DMS53 treated with DMSO at 0.1 percent for 48 hours (cell line): ENCODE measurements around the gene NPM3.

Source experiments
- DNase-seq: peaks from one replicate; lab custom pipeline; 2025; ENCODE audit not compliant: unreplicated experiment; lab: John Stamatoyannopoulos, UW

Gene NPM3

DNA sequence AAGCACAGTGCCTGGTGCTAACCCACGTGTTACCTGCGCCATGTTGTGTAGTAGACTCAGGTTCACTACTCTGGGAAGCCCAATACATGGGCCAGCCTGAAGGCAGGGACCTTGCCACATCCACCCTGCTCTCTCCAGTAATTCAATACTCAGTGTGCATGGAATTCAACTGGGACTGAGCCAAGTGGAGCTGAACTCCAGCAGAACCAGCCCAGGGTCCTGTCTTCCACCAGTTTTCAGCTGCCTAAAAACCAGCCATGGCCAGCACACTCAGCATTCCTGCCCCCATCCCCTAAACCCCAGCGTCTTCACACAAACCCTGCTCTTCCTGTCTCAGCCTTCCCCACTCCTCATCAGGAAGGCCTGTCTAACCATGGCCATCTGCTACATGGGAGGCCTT is 22.7 kb downstream of the NPM3 start:
- DNase-seq: no peak

DNA sequence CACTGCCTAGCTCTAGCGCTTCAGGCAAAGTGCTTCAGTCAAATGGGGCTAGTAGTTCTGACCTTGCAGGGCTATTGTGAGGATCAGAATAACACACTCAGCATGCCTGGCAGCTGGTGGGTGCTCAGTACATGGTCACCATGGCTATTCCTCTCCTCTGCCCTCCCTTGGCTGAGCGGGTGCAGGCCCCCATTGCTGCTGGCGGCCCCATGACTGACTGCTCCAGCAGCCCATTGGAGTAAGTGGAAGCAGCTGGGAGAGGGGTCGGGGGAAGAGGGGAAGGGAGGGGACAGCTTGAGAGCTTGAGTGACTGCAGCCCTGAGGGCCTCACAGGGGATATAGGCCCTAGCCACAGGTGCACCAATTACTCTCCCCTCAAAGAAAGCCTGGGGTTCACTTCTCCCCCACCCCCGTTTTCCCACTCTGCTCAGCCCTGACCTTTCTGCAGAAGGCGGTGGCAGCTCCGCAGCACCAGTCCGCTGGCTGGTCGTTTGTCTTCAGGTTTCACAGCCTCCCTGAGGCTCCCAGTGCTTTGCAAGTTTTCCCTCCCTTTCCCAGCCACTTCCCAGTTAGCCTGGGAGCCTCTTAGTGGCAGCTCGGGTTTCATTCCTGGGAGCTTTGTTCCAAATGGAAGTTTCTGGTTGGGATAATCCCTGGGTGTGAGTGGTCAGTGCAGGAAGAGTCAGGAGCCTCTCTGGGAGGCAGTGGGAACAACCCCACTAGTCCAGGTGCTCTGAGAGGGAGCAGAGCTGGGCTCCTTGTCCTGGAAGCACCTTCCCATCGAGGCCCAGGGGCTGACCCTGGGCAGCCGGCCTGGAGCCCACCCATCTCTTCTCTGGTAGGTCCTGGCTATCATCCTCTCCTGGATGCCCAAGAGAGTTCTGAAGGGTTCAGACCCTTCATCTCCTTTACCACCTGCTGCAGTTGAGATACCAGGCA is 23.7 kb downstream of the NPM3 start:
- DNase-seq: no peak

DNA sequence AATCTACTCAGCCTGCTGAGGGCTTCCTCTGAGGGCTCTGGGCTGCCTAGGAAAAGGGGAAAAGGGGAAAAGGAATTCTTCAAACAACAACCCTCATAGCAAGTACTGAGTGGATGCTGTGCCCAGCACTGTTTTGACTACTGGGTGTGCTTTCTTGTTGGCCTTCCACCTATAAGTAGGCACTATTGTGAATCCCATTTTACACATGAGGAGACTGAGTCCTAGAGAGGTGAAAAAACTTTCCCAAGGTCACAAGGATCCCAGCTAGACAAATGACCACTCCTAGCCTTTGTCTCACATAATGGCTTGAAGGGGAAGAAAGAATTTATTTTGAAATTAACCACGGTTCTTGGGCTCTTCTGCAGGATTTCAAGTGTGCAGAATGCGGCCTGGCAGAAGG is 24.4 kb downstream of the NPM3 start:
- no peak for DNase-seq

DNA sequence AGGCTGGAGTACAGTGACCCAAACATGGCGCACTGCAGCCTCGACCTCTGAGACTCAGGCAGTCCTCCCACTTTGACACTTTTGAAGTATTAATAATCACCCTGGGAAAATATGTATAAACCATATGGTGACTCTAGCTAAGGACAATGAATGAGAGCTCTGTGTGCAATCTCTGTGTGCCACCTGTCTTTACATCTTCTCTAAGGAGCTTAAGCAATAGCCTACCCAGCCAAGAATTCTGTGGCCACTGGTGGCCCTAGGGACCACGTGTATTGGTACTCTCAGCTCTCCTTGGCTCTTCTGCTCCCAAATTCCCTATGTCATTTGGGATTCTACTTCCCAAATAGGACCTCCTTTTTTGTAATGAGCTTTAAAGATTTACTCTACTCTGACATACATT is 31.0 kb downstream of the NPM3 start:
- no peak for DNase-seq

DNA sequence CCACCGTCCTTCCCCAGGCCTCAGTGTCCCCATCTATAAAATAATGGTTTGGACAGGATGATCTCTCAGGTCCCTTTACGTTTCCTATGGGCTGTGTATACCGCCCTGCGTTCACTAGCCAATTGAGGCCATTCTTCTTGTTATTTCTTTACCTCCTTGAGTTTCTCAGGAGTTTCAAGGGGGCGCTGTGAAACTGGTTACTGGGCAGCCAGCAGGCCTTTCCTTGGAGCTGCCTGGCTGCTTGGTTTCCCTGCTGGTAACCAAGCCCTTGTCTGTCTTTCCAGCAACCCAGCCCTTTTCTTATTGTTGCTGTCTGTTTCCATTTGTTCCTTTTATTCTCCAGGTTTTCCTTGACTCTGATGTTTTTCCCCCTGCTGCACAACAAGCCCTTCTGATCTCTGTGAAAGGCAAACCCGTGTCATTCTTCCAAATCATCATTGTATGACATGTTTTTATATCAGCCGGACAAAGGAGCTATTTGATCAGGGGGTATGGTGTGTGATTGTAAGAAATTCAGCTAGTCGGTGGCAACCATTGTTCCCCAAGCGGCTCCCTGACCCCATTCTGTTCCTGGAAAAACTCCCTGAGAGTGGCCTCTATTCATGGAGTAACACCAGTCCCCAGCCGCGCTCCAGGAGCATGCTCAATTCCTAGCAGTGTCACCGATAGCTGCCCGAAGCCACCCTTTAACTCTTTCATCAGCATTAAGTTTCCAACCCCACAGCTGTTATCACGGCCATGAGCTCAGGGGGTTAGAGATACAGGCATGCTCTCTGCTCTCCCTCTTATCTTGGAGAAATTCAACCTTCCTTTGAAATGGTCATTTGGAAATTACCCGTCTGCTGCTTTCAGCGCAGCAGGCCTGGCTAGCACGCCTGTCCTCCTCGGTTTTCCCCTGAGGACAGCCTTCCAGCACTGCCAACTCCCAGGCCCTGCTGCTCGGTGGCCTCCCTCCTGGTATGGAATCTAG is 33.9 kb downstream of the NPM3 start:
- no peak for DNase-seq

DNA sequence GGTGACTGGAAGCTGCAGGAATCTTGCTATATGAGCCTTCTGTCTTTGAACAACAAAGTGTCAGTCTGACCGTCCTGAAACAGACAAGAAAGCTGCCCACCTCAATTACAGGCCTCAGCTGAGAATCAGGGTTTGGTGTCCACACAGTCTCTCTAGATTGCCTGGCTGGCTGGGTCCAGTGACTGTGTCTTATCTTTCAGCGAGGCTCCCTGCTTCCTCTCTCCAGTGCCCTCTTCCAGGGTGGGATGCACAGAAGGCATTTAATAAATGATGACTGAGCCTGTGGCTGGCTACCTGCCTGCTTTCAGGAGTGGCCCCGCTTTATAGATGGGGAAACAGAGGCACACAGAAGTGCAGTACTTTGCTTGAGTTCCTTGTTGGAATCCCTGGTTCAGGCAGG is 34.8 kb downstream of the NPM3 start:
- DNase-seq: no peak

DNA sequence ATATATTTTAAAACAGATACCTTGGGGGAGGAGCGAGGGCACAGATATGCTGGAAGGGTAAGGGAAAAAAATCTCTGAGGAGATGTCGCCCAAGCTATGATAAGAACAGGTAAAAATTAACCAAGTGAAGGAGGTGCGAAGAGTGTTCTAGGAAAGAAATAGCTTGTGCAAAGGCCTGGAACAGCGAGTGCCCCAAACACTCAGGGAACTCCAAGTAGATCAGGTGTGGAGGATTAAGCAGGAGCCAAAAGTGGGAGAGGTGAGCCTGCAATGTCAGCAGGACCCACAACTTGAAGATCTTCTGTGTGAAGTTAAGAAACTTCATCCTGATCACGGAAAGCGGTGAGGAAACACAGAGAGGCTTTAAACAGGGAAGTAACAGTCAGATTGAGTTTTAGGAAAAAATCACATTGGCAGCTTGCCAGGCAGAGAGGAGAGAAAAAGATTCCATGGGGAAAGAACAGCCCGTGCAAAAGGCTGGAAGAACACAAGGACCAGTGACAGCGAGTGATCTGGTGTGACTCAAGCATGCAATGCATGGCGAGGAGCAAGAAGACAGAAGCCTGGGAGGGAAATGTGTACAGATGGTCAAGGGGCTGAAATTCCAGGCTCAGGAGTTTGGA is 38.1 kb downstream of the NPM3 start:
- no peak for DNase-seq

DNA sequence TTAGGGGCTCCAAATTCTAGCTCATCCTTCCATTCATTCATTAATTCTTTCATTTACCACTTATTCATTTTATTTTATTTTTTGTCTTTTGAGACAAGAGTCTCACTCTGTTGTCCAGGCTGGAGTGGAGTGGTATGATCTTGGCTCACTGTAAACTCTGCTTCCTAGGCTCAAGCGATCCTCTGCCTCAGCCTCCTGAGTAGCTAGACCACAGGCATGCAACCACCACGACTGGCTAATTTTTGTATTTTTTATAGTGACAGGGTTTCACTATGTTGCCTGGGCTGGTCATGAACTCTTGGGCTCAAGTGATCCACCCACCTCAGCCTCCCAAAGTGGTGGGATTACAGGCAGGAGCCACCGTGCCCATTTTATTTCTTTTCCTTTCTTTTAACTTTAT is 39.0 kb downstream of the NPM3 start:
- DNase-seq: no peak

DNA sequence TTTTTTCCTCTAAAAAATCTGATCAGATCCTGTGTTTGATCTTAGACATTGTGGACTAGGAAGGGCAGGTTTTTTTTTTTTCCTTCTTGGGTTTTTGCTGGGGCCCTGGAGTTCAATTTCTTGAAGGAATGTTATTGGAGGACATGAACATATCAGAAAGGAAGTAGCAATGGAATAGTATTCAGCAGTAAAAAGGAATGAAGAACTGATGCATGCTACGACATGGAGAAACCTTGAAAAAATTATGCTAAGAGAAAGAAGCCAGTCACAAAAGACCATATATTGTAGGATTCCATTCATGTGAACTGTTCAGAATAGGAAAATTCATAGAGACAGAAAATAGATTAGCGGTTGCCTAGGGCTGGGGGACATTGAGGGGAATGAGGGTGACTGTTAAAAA is 41.3 kb downstream of the NPM3 start:
- DNase-seq: no peak

DNA sequence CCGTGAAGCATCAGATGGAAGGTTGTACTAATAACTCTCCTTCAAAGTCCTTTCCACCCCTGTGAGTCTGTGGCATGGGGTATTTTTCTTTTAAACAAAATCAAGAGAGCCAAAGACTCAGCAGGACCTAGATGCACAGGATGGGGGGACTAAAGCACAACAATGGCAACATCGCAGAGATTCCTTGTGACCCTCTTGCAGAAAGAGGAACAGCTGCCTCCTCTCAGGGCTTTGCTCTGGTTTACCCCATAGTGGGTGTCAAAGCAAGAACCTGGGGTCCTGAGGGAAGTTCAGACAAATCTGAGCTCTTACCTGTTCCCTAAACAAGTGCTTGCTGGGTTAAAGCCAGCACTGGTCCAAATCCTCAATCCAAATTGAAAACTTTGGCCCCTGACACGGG is 46.6 kb downstream of the NPM3 start:
- no peak for DNase-seq

DNA sequence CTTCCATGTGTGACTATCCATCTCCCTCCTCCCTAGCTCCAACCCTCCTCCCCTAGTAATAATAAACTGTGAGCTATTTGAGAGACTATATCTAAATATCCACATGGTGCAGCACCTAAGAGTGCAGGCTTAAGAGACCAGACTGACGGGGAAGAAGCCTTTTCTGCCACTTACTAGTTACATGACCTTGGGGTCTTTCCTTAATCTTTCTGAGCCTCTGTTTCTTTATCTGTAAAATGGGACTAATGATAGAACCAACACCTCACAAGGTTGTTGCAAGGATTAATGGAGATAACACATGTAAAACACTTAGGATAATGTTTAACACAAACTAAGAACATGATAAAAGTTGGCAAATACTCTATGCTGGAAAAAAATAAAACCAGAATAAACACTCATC is 51.1 kb downstream of the NPM3 start:
- DNase-seq: no peak
